ENCODE measurements around the gene SCAMP1. TPM values are rescaled to one million over a fixed set of nuclear protein-coding genes. Genes with fewer than 3 reads are reported as not detected.
"Not testable (repeated sequence)": the region's sequence is repeated elsewhere in the genome, so short reads cannot be mapped to it uniquely, and the experiment has no call there.

The SCAMP1 gene
- polyA plus RNA-seq, 1 donor from 2014 or later, result 180 TPM

- no peak overlapping the region for H3K9ac ChIP-seq (ENCODE audit: low read length)
- no peaks in the 10 kb centered on the region for H3K9me2 ChIP-seq (ENCODE audit: insufficient read depth, low read length)
- H4K20me1 ChIP-seq (ENCODE audit: insufficient read depth), result no peaks in the 10 kb centered on the region
- no peak overlapping the region for H3K4me3 ChIP-seq (ENCODE audit: low read length)
- no peak overlapping the region for H2AFZ ChIP-seq (ENCODE audit: low read depth, low read length)
- TF ChIP-seq RAD21 (conservative IDR thresholded peaks at IDR 0.05) (no peak), TAF1 (IDR thresholded peaks at IDR 0.05; ENCODE audit: low read depth) (no peak), CTCF (IDR thresholded peaks at IDR 0.05; ENCODE audit: poor library complexity, severe bottlenecking) (no peak), POLR2AphosphoS5 (IDR thresholded peaks at IDR 0.05) (no peak), EZH2 (IDR thresholded peaks at IDR 0.05; ENCODE audit: borderline replicate concordance, insufficient read depth, low read length, poor library complexity, severe bottlenecking) (no peak), EP300 (conservative IDR thresholded peaks at IDR 0.05; ENCODE audit: poor library complexity, severe bottlenecking) (no peak), SMC3 (conservative IDR thresholded peaks at IDR 0.05; ENCODE audit: poor library complexity) (no peak), MXI1 (conservative IDR thresholded peaks at IDR 0.05; ENCODE audit: poor library complexity, severe bottlenecking) (no peak), REST (IDR thresholded peaks at IDR 0.05; ENCODE audit: borderline replicate concordance) (no peak)
- no peak overlapping the region for H3K27ac ChIP-seq (ENCODE audit: low read length)
- no peaks in the 10 kb centered on the region for H3K79me2 ChIP-seq (replicated peaks; ENCODE audit: insufficient read depth, low read length)
- no peaks in the 10 kb centered on the region for H3K27me3 ChIP-seq (ENCODE audit: insufficient read depth, low read depth, low read length)
- no peaks in the 10 kb centered on the region for H3K9me3 ChIP-seq (ENCODE audit: low read length)
- no peaks in the 10 kb centered on the region for H3K36me3 ChIP-seq (ENCODE audit: insufficient read depth, low read length)
- no peaks in the 10 kb centered on the region for H3F3A ChIP-seq (ENCODE audit: insufficient read depth, low read length, poor library complexity, severe bottlenecking)
- H3K4me2 ChIP-seq (ENCODE audit: low read length), result no peak overlapping the region
Measured at GRCh38 chr5:78354066-78354670, 6.2 kb upstream of the SCAMP1 start.

- Histone ChIP-seq H3K9ac (ENCODE audit: low read length) (no peak overlapping the region), H3K36me3 (ENCODE audit: insufficient read depth, low read length) (no peaks in the 10 kb centered on the region), H3K9me2 (ENCODE audit: insufficient read depth, low read length) (no peaks in the 10 kb centered on the region), H3F3A (ENCODE audit: insufficient read depth, low read length, poor library complexity, severe bottlenecking) (no peaks in the 10 kb centered on the region), H3K4me2 (ENCODE audit: low read length) (no peak overlapping the region), H3K27me3 (ENCODE audit: insufficient read depth, low read depth, low read length) (no peaks in the 10 kb centered on the region), H3K79me2 (replicated peaks; ENCODE audit: insufficient read depth, low read length) (no peaks in the 10 kb centered on the region), H3K27ac (ENCODE audit: low read length) (no peak overlapping the region), H2AFZ (ENCODE audit: low read depth, low read length) (no peak overlapping the region), H4K20me1 (ENCODE audit: insufficient read depth) (no peaks in the 10 kb centered on the region), H3K4me3 (ENCODE audit: low read length) (no peak overlapping the region), H3K9me3 (ENCODE audit: low read length) (no peaks in the 10 kb centered on the region)
- TF ChIP-seq RAD21 (conservative IDR thresholded peaks at IDR 0.05) (no peak), TAF1 (IDR thresholded peaks at IDR 0.05; ENCODE audit: low read depth) (no peak)
Measured at GRCh38 chr5:78355561-78355960, 4.9 kb upstream of the SCAMP1 start.

- Histone ChIP-seq H3K9ac (ENCODE audit: low read length) (peak overlapping the region; percentile 97), H3K79me2 (replicated peaks; ENCODE audit: insufficient read depth, low read length) (peaks cover 32% of the 10 kb centered on the region), H2AFZ (ENCODE audit: low read depth, low read length) (peak overlapping the region; percentile 89), H3K4me2 (ENCODE audit: low read length) (peak overlapping the region; percentile 18), H3K27ac (ENCODE audit: low read length) (peak overlapping the region; percentile 83), H3K4me3 (ENCODE audit: low read length) (peak overlapping the region; percentile 99)
- not testable (repeated sequence) for H3K9me2 ChIP-seq (ENCODE audit: insufficient read depth, low read length); H3K36me3 ChIP-seq (ENCODE audit: insufficient read depth, low read length); H3K9me3 ChIP-seq (ENCODE audit: low read length); H4K20me1 ChIP-seq (ENCODE audit: insufficient read depth); H3K27me3 ChIP-seq (ENCODE audit: insufficient read depth, low read depth, low read length); H3F3A ChIP-seq (ENCODE audit: insufficient read depth, low read length, poor library complexity, severe bottlenecking)
Measured at GRCh38 chr5:78359455-78359830, 974 bp upstream of the SCAMP1 start.

All from neural cell (in vitro differentiated cells).